Amniotic stem cell (primary cell): ENCODE results near the gene MAB21L3.
"Not testable (repeated sequence)": the region's sequence is repeated elsewhere in the genome, so short reads cannot be mapped to it uniquely, and the experiment has no call there.

Experiments used
- DNase-seq: peaks from one replicate; lab custom pipeline; 2025; lab: John Stamatoyannopoulos, UW

Gene MAB21L3

GRCh38 chr1:116138277-116138792 lies 27.1 kb downstream of the MAB21L3 start:
- no peak for DNase-seq

GRCh38 chr1:116139592-116140134 lies 28.5 kb downstream of the MAB21L3 start:
- no peak for DNase-seq

- DNase-seq = no peak
These were observed 33.0 kb downstream of the MAB21L3 start for GRCh38 chr1:116144151-116144550.

- DNase-seq = not testable (repeated sequence)
These were observed 35.4 kb downstream of the MAB21L3 start for GRCh38 chr1:116146447-116147113.

- no peak for DNase-seq
These were observed 35.9 kb downstream of the MAB21L3 start for GRCh38 chr1:116147114-116147510.

GRCh38 chr1:116147972-116148371 lies 36.8 kb downstream of the MAB21L3 start:
- DNase-seq = no peak

GRCh38 chr1:116148967-116149366 lies 37.8 kb downstream of the MAB21L3 start:
- DNase-seq = no peak

GRCh38 chr1:116150368-116150767 lies 39.2 kb downstream of the MAB21L3 start:
- DNase-seq = no peak

- no peak for DNase-seq
These were observed 40.8 kb downstream of the MAB21L3 start for GRCh38 chr1:116151739-116152576.

GRCh38 chr1:116152577-116152943 lies 41.4 kb downstream of the MAB21L3 start:
- no peak for DNase-seq

- no peak for DNase-seq
These were observed 41.9 kb downstream of the MAB21L3 start for GRCh38 chr1:116152950-116153691.

GRCh38 chr1:116153692-116154031 lies 42.5 kb downstream of the MAB21L3 start:
- DNase-seq = no peak

GRCh38 chr1:116154536-116154935 lies 43.3 kb downstream of the MAB21L3 start:
- DNase-seq = no peak

GRCh38 chr1:116157096-116157495 lies 45.9 kb downstream of the MAB21L3 start:
- DNase-seq = no peak

GRCh38 chr1:116159177-116159576 lies 48.0 kb downstream of the MAB21L3 start:
- no peak for DNase-seq

GRCh38 chr1:116159611-116160010 lies 48.4 kb downstream of the MAB21L3 start:
- DNase-seq = no peak

- no peak for DNase-seq
These were observed 50.2 kb downstream of the MAB21L3 start for GRCh38 chr1:116161390-116161789.

- DNase-seq = no peak
These were observed 50.7 kb downstream of the MAB21L3 start for GRCh38 chr1:116161877-116162390.

- no peak for DNase-seq
These were observed 52.3 kb downstream of the MAB21L3 start for GRCh38 chr1:116163533-116163932.

- DNase-seq = no peak
These were observed 53.0 kb downstream of the MAB21L3 start for GRCh38 chr1:116164150-116164549.

GRCh38 chr1:116164604-116165368 lies 53.6 kb downstream of the MAB21L3 start:
- DNase-seq = no peak
